ENCODE data around the gene ZNF608.

ZNF608 gene

GRCh38 chr5:124729720-124730359 is 16.6 kb downstream of the ZNF608 start:
- no peak for ATAC-seq (ENCODE audit: low read depth)
- no peaks in the 10 kb centered on the region for H3K4me1 ChIP-seq (ENCODE audit: insufficient read depth, poor library complexity, severe bottlenecking)

GRCh38 chr5:124728968-124729332 is 17.5 kb downstream of the ZNF608 start:
- H3K27ac ChIP-seq (ENCODE audit: poor library complexity, severe bottlenecking), result no peak overlapping the region
- no peak overlapping the region for H3K4me3 ChIP-seq (ENCODE audit: severe bottlenecking)
- ATAC-seq (ENCODE audit: low read depth), result no peak
- H3K9me3 ChIP-seq (ENCODE audit: severe bottlenecking), result no peaks in the 10 kb centered on the region
- no peak for DNase-seq (ENCODE audit: low spot score)
- no peak for TF ChIP-seq CTCF (IDR thresholded peaks at IDR 0.05; ENCODE audit: poor library complexity, severe bottlenecking)
- H3K4me1 ChIP-seq (ENCODE audit: insufficient read depth, poor library complexity, severe bottlenecking), result no peaks in the 10 kb centered on the region
- no peaks in the 10 kb centered on the region for H3K36me3 ChIP-seq (ENCODE audit: low read depth)
- no peaks in the 10 kb centered on the region for H3K27me3 ChIP-seq (ENCODE audit: insufficient read depth, poor library complexity, severe bottlenecking)

More at GRCh38 chr5:124729720-124730359, 16.6 kb downstream of the ZNF608 start:
- Histone ChIP-seq H3K4me3 (ENCODE audit: severe bottlenecking) (no peak overlapping the region), H3K27me3 (ENCODE audit: insufficient read depth, poor library complexity, severe bottlenecking) (no peaks in the 10 kb centered on the region), H3K9me3 (ENCODE audit: severe bottlenecking) (no peaks in the 10 kb centered on the region), H3K36me3 (ENCODE audit: low read depth) (no peaks in the 10 kb centered on the region), H3K27ac (ENCODE audit: poor library complexity, severe bottlenecking) (no peak overlapping the region)
- no peak for DNase-seq (ENCODE audit: low spot score)
- TF ChIP-seq CTCF (IDR thresholded peaks at IDR 0.05; ENCODE audit: poor library complexity, severe bottlenecking), result no peak

DNA sequence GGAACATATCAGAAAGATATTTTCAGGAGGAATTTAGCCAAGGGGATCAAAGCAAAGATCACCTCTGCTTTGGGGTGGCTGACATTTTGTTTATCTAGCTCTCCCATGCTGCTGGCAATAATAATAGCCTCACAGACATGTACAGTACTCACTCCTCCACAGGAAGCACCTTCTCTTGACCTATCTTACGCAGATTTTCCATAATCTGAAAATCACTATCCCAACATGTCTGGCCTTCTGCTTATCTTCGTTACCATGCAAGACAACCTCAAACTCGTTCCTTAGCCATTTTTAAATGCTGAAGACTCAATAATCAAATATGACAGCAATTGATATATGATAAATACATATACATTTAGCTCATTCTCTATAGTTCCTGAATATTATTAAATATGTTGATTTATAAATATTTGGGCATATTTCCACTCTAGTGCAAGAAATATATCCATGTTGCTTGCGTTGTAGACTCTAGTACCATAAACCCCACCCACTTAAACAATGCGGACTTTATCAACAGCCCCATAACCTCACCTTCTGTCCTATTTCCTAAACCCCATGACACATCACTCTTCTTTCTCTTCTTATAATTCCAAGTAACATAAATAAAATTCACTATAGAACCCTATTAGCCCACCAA is 18.0 kb downstream of the ZNF608 start:
- Histone ChIP-seq H3K4me3 (ENCODE audit: severe bottlenecking) (no peak overlapping the region), H3K4me1 (ENCODE audit: insufficient read depth, poor library complexity, severe bottlenecking) (no peaks in the 10 kb centered on the region), H3K27ac (ENCODE audit: poor library complexity, severe bottlenecking) (no peak overlapping the region), H3K36me3 (ENCODE audit: low read depth) (no peaks in the 10 kb centered on the region), H3K9me3 (ENCODE audit: severe bottlenecking) (no peaks in the 10 kb centered on the region), H3K27me3 (ENCODE audit: insufficient read depth, poor library complexity, severe bottlenecking) (no peaks in the 10 kb centered on the region)
- no peak for ATAC-seq (ENCODE audit: low read depth)
- DNase-seq (ENCODE audit: low spot score), result no peak
- TF ChIP-seq CTCF (IDR thresholded peaks at IDR 0.05; ENCODE audit: poor library complexity, severe bottlenecking), result no peak

DNA sequence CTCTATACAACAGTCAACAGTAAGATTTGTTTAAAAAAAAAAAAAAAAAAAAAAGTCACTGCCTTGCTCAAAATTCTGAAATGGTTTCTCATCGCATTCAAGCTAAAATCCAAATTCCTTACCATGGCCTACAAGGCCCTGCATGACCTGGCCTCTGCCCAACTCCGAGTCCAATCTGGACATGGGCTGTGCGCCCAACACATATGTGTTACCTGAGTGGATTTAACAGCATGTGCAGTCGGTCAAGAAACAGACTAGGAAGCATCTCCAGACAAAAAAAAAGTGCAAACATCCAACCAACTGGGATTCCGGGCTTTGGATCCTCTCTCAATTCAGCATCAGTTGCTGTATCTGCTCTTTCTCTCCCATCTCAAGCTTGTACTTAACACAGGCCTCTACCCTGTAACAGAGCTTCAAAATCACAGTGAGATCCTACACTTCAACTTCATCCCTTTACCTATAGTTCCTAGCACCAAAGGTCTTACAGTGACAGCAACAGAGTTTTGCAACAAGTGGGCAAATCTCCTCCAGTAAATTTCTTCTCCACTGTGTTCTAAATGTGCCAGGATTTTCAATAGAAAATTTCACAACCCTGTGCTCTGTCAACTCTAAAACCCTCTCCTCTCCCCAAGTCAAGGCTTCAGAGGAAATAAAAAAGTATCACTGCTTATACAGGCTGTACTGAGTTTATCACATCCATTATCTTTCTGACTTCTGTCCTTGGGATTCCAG is 19.6 kb downstream of the ZNF608 start:
- no peak for TF ChIP-seq CTCF (IDR thresholded peaks at IDR 0.05; ENCODE audit: poor library complexity, severe bottlenecking)
- H3K9me3 ChIP-seq (ENCODE audit: severe bottlenecking), result no peaks in the 10 kb centered on the region
- DNase-seq (ENCODE audit: low spot score) (no peak), ATAC-seq (ENCODE audit: low read depth) (no peak)
- no peaks in the 10 kb centered on the region for H3K27me3 ChIP-seq (ENCODE audit: insufficient read depth, poor library complexity, severe bottlenecking)
- no peaks in the 10 kb centered on the region for H3K4me1 ChIP-seq (ENCODE audit: insufficient read depth, poor library complexity, severe bottlenecking)
- no peak overlapping the region for H3K4me3 ChIP-seq (ENCODE audit: severe bottlenecking)
- H3K27ac ChIP-seq (ENCODE audit: poor library complexity, severe bottlenecking), result no peak overlapping the region
- H3K36me3 ChIP-seq (ENCODE audit: low read depth), result no peaks in the 10 kb centered on the region

All from RWPE2 (cell line).